ENCODE results near the gene ODAD3.
"Not testable (repeated sequence)": the region's sequence is repeated elsewhere in the genome, so short reads cannot be mapped to it uniquely, and the experiment has no call there.

The ODAD3 gene

GRCh38 chr19:11461453-11461852 lies 26.5 kb upstream of the ODAD3 start:
- no peak for FAIRE-seq

GRCh38 chr19:11460207-11460606 lies 25.3 kb upstream of the ODAD3 start:
- no peak for FAIRE-seq
- no peak for DNase-seq (ENCODE audit: insufficient read length, low spot score)

More at GRCh38 chr19:11461453-11461852, 26.5 kb upstream of the ODAD3 start:
- DNase-seq (ENCODE audit: insufficient read length, low spot score) = no peak

GRCh38 chr19:11458912-11459311 lies 24.0 kb upstream of the ODAD3 start:
- not testable (repeated sequence) for FAIRE-seq

GRCh38 chr19:11458236-11458900 lies 23.4 kb upstream of the ODAD3 start:
- FAIRE-seq = no peak
- DNase-seq (ENCODE audit: insufficient read length, low spot score) = no peak

More at GRCh38 chr19:11458912-11459311, 24.0 kb upstream of the ODAD3 start:
- DNase-seq (ENCODE audit: insufficient read length, low spot score) = not testable (repeated sequence)

- DNase-seq (ENCODE audit: insufficient read length, low spot score) = no peak
- FAIRE-seq = no peak
Measured at GRCh38 chr19:11457831-11458230, 22.9 kb upstream of the ODAD3 start.

GRCh38 chr19:11457115-11457514 lies 22.2 kb upstream of the ODAD3 start:
- FAIRE-seq = no peak
- no peak for DNase-seq (ENCODE audit: insufficient read length, low spot score)

- DNase-seq (ENCODE audit: insufficient read length, low spot score) (no peak), FAIRE-seq (no peak)
Measured at GRCh38 chr19:11456659-11457058, 21.7 kb upstream of the ODAD3 start.

GRCh38 chr19:11455233-11455554 lies 20.3 kb upstream of the ODAD3 start:
- DNase-seq (ENCODE audit: insufficient read length, low spot score); FAIRE-seq: not testable (repeated sequence)

GRCh38 chr19:11453468-11454341 lies 18.8 kb upstream of the ODAD3 start:
- FAIRE-seq = peak; percentile 78
- no peak for DNase-seq (ENCODE audit: insufficient read length, low spot score)

- no peak for FAIRE-seq
- DNase-seq (ENCODE audit: insufficient read length, low spot score) = no peak
Measured at GRCh38 chr19:11452620-11453310, 17.8 kb upstream of the ODAD3 start.

GRCh38 chr19:11451871-11452619 lies 17.1 kb upstream of the ODAD3 start:
- FAIRE-seq (no peak), DNase-seq (ENCODE audit: insufficient read length, low spot score) (no peak)

GRCh38 chr19:11451327-11451870 lies 16.5 kb upstream of the ODAD3 start:
- FAIRE-seq = no peak
- DNase-seq (ENCODE audit: insufficient read length, low spot score) = no peak

GRCh38 chr19:11450570-11451326 lies 15.8 kb upstream of the ODAD3 start:
- DNase-seq (ENCODE audit: insufficient read length, low spot score) (no peak), FAIRE-seq (no peak)

- FAIRE-seq = no peak
- no peak for DNase-seq (ENCODE audit: insufficient read length, low spot score)
Measured at GRCh38 chr19:11448923-11449554, 14.1 kb upstream of the ODAD3 start.

- no peak for FAIRE-seq
- DNase-seq (ENCODE audit: insufficient read length, low spot score) = no peak
Measured at GRCh38 chr19:11448410-11448809, 13.5 kb upstream of the ODAD3 start.

GRCh38 chr19:11447347-11448262 lies 12.7 kb upstream of the ODAD3 start:
- no peak for DNase-seq (ENCODE audit: insufficient read length, low spot score)

GRCh38 chr19:11446652-11447301 lies 11.9 kb upstream of the ODAD3 start:
- peak; percentile 63 for DNase-seq (ENCODE audit: insufficient read length, low spot score)
- no peak for FAIRE-seq

More at GRCh38 chr19:11447347-11448262, 12.7 kb upstream of the ODAD3 start:
- FAIRE-seq = no peak

GRCh38 chr19:11446271-11446651 lies 11.3 kb upstream of the ODAD3 start:
- no peak for DNase-seq (ENCODE audit: insufficient read length, low spot score)
- no peak for FAIRE-seq
